RWPE1 (cell line): Measurements from ENCODE around the gene SCN10A.

ENCODE experiments used
- CTCF ChIA-PET: fragments of 350-600 bp; sonication (Branson Sonifier 250); formaldehyde crosslinking; extraction: SDS; loops from one replicate; lab custom pipeline; 2021; lab: Yijun Ruan, JAX
- POLR2A ChIA-PET: fragments of 400-600 bp; formaldehyde crosslinking; extraction: SDS; loops from one replicate; lab custom pipeline; 2020; ENCODE audit warnings: antibody characterized with exemption; ENCODE audit not compliant: low non-redundant PET; lab: Yijun Ruan, JAX
- DNase-seq: peaks from one replicate; pipeline ENCODE4 v3.0.0; 2012; ENCODE audit warnings: low spot score
- H3K27ac ChIP-seq: fragments of 450-650 bp; 2 replicates; pipeline ENCODE4 v1.5.1; 2017
- TF ChIP-seq, protein P1 (sequence below): fragments of 450-650 bp; conservative IDR thresholded peaks from 2 replicates; pipeline ENCODE4 v1.5.1; 2017; ENCODE audit warnings: low read depth, mild to moderate bottlenecking

Gene SCN10A

DNA sequence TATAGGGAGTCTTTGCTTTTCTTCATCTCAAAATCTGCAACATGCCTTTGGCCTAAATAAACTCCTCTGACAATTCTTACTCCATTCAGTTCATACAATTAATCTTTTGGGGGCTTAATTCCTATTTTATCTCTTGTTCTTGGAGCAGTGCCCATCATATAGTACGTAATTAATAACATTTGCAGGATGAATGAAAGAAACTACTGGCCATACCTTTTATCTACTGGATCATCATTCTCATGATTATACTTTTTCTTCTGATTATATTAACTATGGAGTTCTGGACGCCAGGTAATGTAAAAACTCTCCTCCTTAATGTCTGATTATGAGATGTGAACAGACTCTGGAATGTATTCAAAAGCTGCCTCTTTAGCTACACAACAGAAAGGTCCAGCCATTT, 120.0 kb downstream of the SCN10A start:
- no peak for DNase-seq
- H3K27ac ChIP-seq: no peak overlapping the region
- ChIA-PET POLR2A (no interaction called here), CTCF (no interaction called here)
- TF ChIP-seq, protein P1, sequence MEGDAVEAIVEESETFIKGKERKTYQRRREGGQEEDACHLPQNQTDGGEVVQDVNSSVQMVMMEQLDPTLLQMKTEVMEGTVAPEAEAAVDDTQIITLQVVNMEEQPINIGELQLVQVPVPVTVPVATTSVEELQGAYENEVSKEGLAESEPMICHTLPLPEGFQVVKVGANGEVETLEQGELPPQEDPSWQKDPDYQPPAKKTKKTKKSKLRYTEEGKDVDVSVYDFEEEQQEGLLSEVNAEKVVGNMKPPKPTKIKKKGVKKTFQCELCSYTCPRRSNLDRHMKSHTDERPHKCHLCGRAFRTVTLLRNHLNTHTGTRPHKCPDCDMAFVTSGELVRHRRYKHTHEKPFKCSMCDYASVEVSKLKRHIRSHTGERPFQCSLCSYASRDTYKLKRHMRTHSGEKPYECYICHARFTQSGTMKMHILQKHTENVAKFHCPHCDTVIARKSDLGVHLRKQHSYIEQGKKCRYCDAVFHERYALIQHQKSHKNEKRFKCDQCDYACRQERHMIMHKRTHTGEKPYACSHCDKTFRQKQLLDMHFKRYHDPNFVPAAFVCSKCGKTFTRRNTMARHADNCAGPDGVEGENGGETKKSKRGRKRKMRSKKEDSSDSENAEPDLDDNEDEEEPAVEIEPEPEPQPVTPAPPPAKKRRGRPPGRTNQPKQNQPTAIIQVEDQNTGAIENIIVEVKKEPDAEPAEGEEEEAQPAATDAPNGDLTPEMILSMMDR: no peak

DNA sequence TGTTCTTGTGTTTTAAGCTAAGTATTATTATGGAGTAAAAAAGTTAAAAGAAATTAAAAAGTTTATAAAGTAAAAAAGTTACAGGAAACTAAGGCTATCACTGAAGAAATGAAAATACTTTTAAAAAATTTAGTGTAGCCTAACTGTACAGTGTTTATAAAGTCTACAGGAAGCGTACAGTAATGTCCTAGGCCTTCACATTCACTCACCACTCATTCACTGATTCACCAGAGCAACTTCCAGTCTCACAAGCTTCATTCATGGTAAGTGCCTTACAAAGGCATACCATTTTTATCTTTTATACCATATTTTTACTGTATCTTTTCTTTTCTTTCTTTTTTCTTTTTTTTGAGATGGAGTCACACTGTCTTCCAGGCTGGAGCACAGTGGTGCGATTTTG, 125.8 kb downstream of the SCN10A start:
- CTCF ChIA-PET: no interaction called here
- no peak for DNase-seq
- TF ChIP-seq, protein P1: no peak
- no peak overlapping the region for H3K27ac ChIP-seq
- POLR2A ChIA-PET: no interaction called here

DNA sequence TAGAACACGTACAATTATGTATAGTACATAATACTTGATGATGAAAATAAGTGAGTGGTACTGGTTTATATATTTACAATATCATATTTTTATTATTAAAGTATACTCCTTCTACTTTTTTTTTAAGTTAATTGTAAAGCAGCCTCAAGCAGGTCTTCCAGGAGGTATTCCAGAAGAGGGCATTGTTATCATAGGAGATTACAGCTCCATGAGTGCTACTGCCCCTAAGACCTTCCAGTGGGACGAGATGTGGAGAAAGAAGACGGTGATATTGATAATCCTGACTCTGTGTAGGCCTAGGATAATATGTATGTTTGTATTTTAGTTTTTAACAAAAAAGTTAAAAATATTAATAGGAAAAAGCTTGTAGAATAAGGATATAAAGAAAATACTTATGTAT, 126.2 kb downstream of the SCN10A start:
- ChIA-PET POLR2A (no interaction called here), CTCF (no interaction called here)
- H3K27ac ChIP-seq: no peak overlapping the region
- TF ChIP-seq, protein P1: no peak
- no peak for DNase-seq

DNA sequence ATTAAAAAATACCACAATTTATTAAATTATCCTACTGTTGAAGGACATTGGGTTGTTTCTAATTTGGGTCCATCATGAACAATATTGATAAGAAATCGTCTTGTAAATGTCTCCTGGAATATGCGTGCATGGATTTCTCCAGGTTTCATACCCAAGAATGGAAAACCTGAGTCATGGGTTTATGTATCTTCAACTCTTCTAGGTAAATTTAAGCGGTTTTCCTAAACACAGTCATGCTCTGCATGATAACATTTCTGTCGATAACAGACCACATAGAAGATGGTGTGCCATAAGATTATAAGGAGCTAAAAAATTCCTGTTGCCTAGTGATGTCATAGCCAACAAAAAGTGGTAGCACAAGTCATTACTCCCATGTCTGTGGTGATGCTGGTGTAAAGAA, 126.7 kb downstream of the SCN10A start:
- ChIA-PET POLR2A (no interaction called here), CTCF (no interaction called here)
- DNase-seq: no peak
- H3K27ac ChIP-seq: no peak overlapping the region
- TF ChIP-seq, protein P1: no peak

DNA sequence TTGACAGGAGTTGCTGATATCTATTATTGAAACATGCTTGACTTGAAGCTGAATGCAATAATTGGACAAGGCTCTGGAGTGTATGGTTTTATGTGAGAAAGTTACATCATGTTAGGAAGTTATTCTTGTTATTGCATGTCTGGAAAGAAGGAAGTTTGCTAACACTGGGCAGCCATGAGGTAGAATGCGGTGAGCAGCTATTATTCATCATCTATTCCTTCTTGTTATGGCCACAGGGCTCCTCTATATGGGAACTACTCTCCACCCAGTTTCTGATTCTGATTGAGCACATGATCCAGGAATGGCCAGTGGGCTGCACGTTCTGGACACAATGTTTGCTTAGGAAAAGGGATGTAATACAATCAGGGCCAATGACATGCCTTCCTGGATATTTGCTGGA, 128.7 kb downstream of the SCN10A start:
- TF ChIP-seq, protein P1: no peak
- ChIA-PET POLR2A (no interaction called here), CTCF (interaction anchor here (0.9 kb wide), 1 partner anchor 312 kb away, joined by 3 read pairs; no protein-coding TSS in a partner anchor)
- H3K27ac ChIP-seq: no peak overlapping the region
- DNase-seq: no peak

DNA sequence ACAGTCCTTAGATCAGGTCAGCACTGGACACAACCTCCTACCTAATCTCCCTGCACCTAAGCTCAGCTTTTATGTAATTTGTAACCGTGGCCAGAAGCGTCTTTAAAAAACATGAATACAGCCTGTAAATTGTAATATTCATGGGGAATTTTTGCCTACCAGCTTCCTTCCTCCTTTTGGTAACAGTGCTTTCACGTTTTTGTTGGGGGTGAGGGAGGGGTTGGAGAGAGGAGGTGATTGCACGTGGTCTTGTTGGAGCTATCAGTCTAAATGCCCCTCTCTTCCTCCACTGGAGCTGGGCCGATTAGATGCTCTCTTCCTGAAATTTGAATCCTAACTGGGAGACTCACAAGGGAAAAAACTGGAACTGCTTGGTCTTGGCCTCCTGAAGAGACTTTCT, 131.5 kb downstream of the SCN10A start:
- ChIA-PET CTCF (interaction anchor here (0.6 kb wide), 1 partner anchor 11 kb away, joined by 3 read pairs; no protein-coding TSS in a partner anchor), POLR2A (no interaction called here)
- TF ChIP-seq, protein P1: no peak
- no peak for DNase-seq
- no peak overlapping the region for H3K27ac ChIP-seq

DNA sequence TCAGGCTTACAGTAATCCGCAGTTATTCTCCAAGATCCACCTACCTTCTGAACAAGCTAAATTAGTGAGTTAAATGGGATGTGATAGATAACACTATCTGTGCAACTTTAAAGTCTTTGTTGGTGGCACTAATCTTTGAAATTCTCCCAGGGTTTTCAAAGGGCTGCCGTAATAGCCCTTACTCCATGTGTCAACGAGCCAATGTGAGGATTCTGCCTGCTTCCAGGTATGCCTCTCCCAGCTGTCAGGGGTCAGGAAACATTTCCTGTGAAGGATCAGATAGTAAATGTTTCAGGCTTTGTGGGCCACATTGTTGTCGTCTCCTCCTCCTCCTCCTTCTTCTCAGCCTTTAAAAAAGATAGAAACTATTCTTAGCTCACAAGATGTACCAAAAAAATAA, 146.3 kb downstream of the SCN10A start:
- ChIA-PET CTCF (no interaction called here), POLR2A (no interaction called here)
- TF ChIP-seq, protein P1: no peak
- no peak for DNase-seq
- no peak overlapping the region for H3K27ac ChIP-seq
